MM.1S (cell line): ENCODE data around the gene NTRK2.

Experiments used
- DNase-seq: peaks from one replicate; pipeline ENCODE4 v3.0.0-alpha.2; 2015
- H2AFZ ChIP-seq: fragments of 300-600 bp; sonication (generic); 2 replicates; pipeline ENCODE4 v1.6.0; 2016; ENCODE audit warnings: antibody characterized with exemption, low read length
- H3F3A ChIP-seq: fragments of 300-600 bp; sonication (generic); 2 replicates; pipeline ENCODE4 v1.6.1; 2016; ENCODE audit warnings: mild to moderate bottlenecking, antibody characterized with exemption, low read length, moderate library complexity, mixed read lengths; ENCODE audit not compliant: insufficient read depth
- H3K27ac ChIP-seq: fragments of 300-600 bp; sonication (generic); 2 replicates; pipeline ENCODE4 v1.5.1; 2016; ENCODE audit warnings: mild to moderate bottlenecking, low read length
- H3K27me3 ChIP-seq: fragments of 300-600 bp; sonication (generic); replicated peaks from 2 replicates; pipeline ENCODE4 v1.6.0; 2016; ENCODE audit warnings: low read length; ENCODE audit not compliant: insufficient read depth
- H3K36me3 ChIP-seq: fragments of 300-600 bp; sonication (generic); replicated peaks from 2 replicates; pipeline ENCODE4 v1.6.1; 2016; ENCODE audit warnings: mild to moderate bottlenecking, low read length, mixed read lengths; ENCODE audit not compliant: insufficient read depth
- H3K4me1 ChIP-seq: fragments of 300-600 bp; sonication (generic); 2 replicates; pipeline ENCODE4 v1.6.1; 2016; ENCODE audit warnings: low read length, mixed read lengths
- H3K4me2 ChIP-seq: fragments of 300-600 bp; sonication (generic); 2 replicates; pipeline ENCODE4 v1.6.0; 2016; ENCODE audit warnings: low read depth, low read length
- H3K4me3 ChIP-seq: fragments of 300-600 bp; sonication (generic); 2 replicates; pipeline ENCODE4 v1.5.1; 2016; ENCODE audit warnings: low read length, mixed read lengths
- H3K79me2 ChIP-seq: fragments of 300-600 bp; sonication (generic); 2 replicates; pipeline ENCODE4 v1.6.1; 2016; ENCODE audit warnings: mixed run types, low read length, mixed read lengths
- H3K9ac ChIP-seq: fragments of 300-600 bp; sonication (generic); 2 replicates; pipeline ENCODE4 v1.6.1; 2016; ENCODE audit warnings: low read length, mixed read lengths
- H3K9me2 ChIP-seq: fragments of 300-600 bp; sonication (generic); replicated peaks from 2 replicates; pipeline ENCODE4 v1.6.1; 2016; ENCODE audit warnings: mild to moderate bottlenecking, low read length, mixed read lengths; ENCODE audit not compliant: insufficient read depth
- H3K9me3 ChIP-seq: fragments of 300-600 bp; sonication (generic); replicated peaks from 2 replicates; pipeline ENCODE4 v1.6.1; 2016; ENCODE audit warnings: mild to moderate bottlenecking, low read length, mixed read lengths; ENCODE audit not compliant: insufficient read depth
- H4K20me1 ChIP-seq: fragments of 300-600 bp; sonication (generic); 2 replicates; pipeline ENCODE4 v1.6.1; 2016; ENCODE audit warnings: mild to moderate bottlenecking, low read length, moderate library complexity, mixed read lengths; ENCODE audit not compliant: insufficient read depth
- CTCF ChIP-seq: fragments of 300-600 bp; sonication (generic); IDR thresholded peaks from 2 replicates; pipeline ENCODE4 v1.5.1; 2016; ENCODE audit warnings: antibody characterized with exemption, low read length, mixed read lengths
- EZH2 ChIP-seq: fragments of 300-600 bp; sonication (generic); optimal IDR thresholded peaks from 2 replicates; pipeline ENCODE3; 2017; ENCODE audit warnings: low read depth, mild to moderate bottlenecking, antibody characterized with exemption, low read length, mixed read lengths
- EZH2phosphoT487 ChIP-seq: fragments of 300-600 bp; sonication (generic); IDR thresholded peaks from 2 replicates; pipeline ENCODE4 v1.6.1; 2018; ENCODE audit warnings: antibody characterized with exemption, low read length

Gene NTRK2

GRCh38 chr9:84659773-84660172, 9.8 kb upstream of the NTRK2 start:
- DNase-seq: no peak
- Histone ChIP-seq H3K4me2 (no peak overlapping the region), H3K4me1 (0 out of 2 replicates have a peak, but pooled peaks cover 7% of the 10 kb centered on the region), H3K36me3 (no peaks in the 10 kb centered on the region), H3F3A (no peaks in the 10 kb centered on the region), H3K79me2 (no peaks in the 10 kb centered on the region), H3K27ac (no peak overlapping the region), H3K9ac (no peak overlapping the region), H3K9me2 (no peaks in the 10 kb centered on the region), H2AFZ (no peak overlapping the region), H3K4me3 (no peak overlapping the region), H3K9me3 (no peaks in the 10 kb centered on the region), H3K27me3 (no peaks in the 10 kb centered on the region), H4K20me1 (no peaks in the 10 kb centered on the region)
- TF ChIP-seq EZH2 (no peak), EZH2phosphoT487 (no peak), CTCF (no peak)

- H3K4me2 ChIP-seq: peak overlapping the region; percentile 90
- H3F3A ChIP-seq: peaks cover 4% of the 10 kb centered on the region; the same call in 1 of the 2 replicates
- H3K4me3 ChIP-seq: peak overlapping the region; percentile 85
- H3K9me3 ChIP-seq: no peaks in the 10 kb centered on the region
- no peak for TF ChIP-seq EZH2phosphoT487
- peak; percentile 71 for TF ChIP-seq CTCF
- no peak for TF ChIP-seq EZH2
- peak overlapping the region; percentile 23; the same call in 1 of the 2 replicates for H3K27ac ChIP-seq
- H3K4me1 ChIP-seq: no peaks in the 10 kb centered on the region
- peak overlapping the region; percentile 94 for H2AFZ ChIP-seq
- H3K27me3 ChIP-seq: 0 out of 2 replicates have a peak, but pooled peaks cover 8% of the 10 kb centered on the region
- peak; percentile 72 for DNase-seq
- peak overlapping the region; percentile 48 for H3K9ac ChIP-seq
- no peaks in the 10 kb centered on the region for H3K79me2 ChIP-seq
- no peaks in the 10 kb centered on the region for H3K9me2 ChIP-seq
- no peaks in the 10 kb centered on the region for H3K36me3 ChIP-seq
- H4K20me1 ChIP-seq: no peaks in the 10 kb centered on the region
Measured at GRCh38 chr9:84667571-84668195, 1.8 kb upstream of the NTRK2 start.

DNA sequence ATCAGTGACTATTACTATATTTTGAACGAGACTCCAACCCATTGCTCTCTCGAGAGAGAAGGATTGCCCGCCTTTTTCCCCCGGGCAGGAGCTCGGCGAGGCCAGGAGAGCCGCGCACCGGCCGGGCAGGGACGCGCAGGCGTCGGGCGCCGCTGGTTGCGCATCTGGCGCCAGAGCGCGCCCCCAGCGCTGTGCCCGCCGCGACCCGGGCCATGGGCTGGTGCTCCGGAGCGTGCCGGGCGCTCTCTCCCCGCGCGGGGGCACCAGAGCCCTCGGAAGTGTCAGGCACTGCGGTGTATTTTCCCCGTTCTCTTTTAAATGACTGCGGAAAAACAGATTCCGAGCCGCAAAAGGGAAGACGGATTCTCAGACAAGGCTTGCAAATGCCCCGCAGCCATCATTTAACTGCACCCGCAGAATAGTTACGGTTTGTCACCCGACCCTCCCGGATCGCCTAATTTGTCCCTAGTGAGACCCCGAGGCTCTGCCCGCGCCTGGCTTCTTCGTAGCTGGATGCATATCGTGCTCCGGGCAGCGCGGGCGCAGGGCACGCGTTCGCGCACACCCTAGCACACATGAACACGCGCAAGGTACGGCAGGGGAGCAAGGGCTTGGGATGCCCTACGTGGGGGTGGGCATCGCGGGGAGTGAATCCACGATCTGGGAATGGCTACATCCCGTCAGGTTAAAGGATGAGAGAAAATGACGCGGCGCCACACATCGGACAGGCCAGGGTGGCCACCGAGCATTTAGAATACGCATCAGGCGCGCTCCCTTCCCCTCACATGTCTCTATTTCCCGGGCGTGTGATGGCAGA, 1.1 kb upstream of the NTRK2 start:
- H3K27ac ChIP-seq: peak overlapping the region; percentile 23; the same call in 1 of the 2 replicates
- no peaks in the 10 kb centered on the region for H3K4me1 ChIP-seq
- H3K4me2 ChIP-seq: peak overlapping the region; percentile 90
- H3K9me3 ChIP-seq: no peaks in the 10 kb centered on the region
- H3K9ac ChIP-seq: peak overlapping the region; percentile 48; the same call in 1 of the 2 replicates
- DNase-seq: peak; percentile 88
- no peaks in the 10 kb centered on the region for H4K20me1 ChIP-seq
- no peaks in the 10 kb centered on the region for H3K36me3 ChIP-seq
- 0 out of 2 replicates have a peak, but pooled peaks cover 8% of the 10 kb centered on the region for H3K27me3 ChIP-seq
- peaks cover 4% of the 10 kb centered on the region; the same call in 1 of the 2 replicates for H3F3A ChIP-seq
- peak overlapping the region; percentile 94 for H2AFZ ChIP-seq
- TF ChIP-seq EZH2 (no peak), EZH2phosphoT487 (no peak), CTCF (peak; percentile 73)
- no peaks in the 10 kb centered on the region for H3K9me2 ChIP-seq
- H3K79me2 ChIP-seq: no peaks in the 10 kb centered on the region
- peak overlapping the region; percentile 85 for H3K4me3 ChIP-seq
